SK-N-SH (cell line): ENCODE results near the gene RNF13. TPM values are rescaled to one million over a fixed set of nuclear protein-coding genes. Genes with fewer than 3 reads are reported as not detected.

Experiments used
- CTCF ChIA-PET: fragments of 300-600, 350-600 bp; formaldehyde crosslinking; extraction: SDS; loops from one replicate; lab custom pipeline; 2021; lab: Yijun Ruan, JAX
- POLR2A ChIA-PET: fragments of 350-600 bp; sonication (Branson Sonifier 250); formaldehyde crosslinking; extraction: SDS; loops from one replicate; lab custom pipeline; 2020; ENCODE audit warnings: antibody characterized with exemption, inconsistent platforms; lab: Yijun Ruan, JAX
- DNase-seq: peaks from one replicate; pipeline ENCODE4 v3.0.0; 2012
- H2AFZ ChIP-seq: fragments of 200-600 bp; sonication (generic); 2 replicates; pipeline ENCODE4 v1.8.1; 2016; ENCODE audit warnings: antibody characterized with exemption, mild to moderate bottlenecking, low read depth
- H3F3A ChIP-seq: fragments of 200-600 bp; sonication (generic); replicated peaks from 2 replicates; pipeline ENCODE3; 2016; ENCODE audit warnings: antibody characterized with exemption, mild to moderate bottlenecking; ENCODE audit not compliant: insufficient read depth
- H3K27ac ChIP-seq, 2 experiments: fragments of 200-500 bp in 1 of 2; fragments of 200-600 bp in 1 of 2; sonication (Bioruptor generic) in 1 of 2; sonication (generic), shearing (Covaris generic) in 1 of 2; 2 replicates each; pipeline versions ENCODE4 v1.5.1 to v1.6.1; 2014 to 2016; ENCODE audit warnings: low read depth in 2 of 2, inconsistent platforms in 1 of 2, low read length in 1 of 2, mild to moderate bottlenecking in 1 of 2, mixed read lengths in 1 of 2
- H3K27me3 ChIP-seq: fragments of 200-600 bp; sonication (generic), shearing (Covaris generic); 2 replicates; pipeline ENCODE4 v1.6.1; 2016; ENCODE audit warnings: mixed run types; ENCODE audit not compliant: insufficient read depth
- H3K36me3 ChIP-seq, 2 experiments: fragments of 200-500 bp in 1 of 2; fragments of 200-600 bp in 1 of 2; sonication (Bioruptor generic) in 1 of 2; sonication (generic) in 1 of 2; replicated peaks in 1 of 2; 2 replicates each; pipeline versions ENCODE3 to v1.5.1; 2014 to 2016; ENCODE audit warnings: low read length in 1 of 2, mild to moderate bottlenecking in 1 of 2; ENCODE audit not compliant: insufficient read depth in 2 of 2, control insufficient read depth in 1 of 2
- H3K4me1 ChIP-seq, 2 experiments: fragments of 200-500 bp in 1 of 2; fragments of 200-600 bp in 1 of 2; sonication (Bioruptor generic) in 1 of 2; sonication (generic), shearing (Covaris generic) in 1 of 2; 2 replicates each; pipeline versions ENCODE4 v1.5.1 to v1.6.1; 2014 to 2016; ENCODE audit warnings: low read depth in 1 of 2, low read length in 1 of 2, mixed run types in 1 of 2; ENCODE audit not compliant: insufficient read depth in 2 of 2, control insufficient read depth in 1 of 2
- H3K4me2 ChIP-seq: fragments of 200-600 bp; sonication (generic), shearing (Covaris generic); 2 replicates; pipeline ENCODE4 v1.6.1; 2017; ENCODE audit warnings: mixed run types
- H3K4me3 ChIP-seq, 2 experiments: fragments of 200-500 bp in 1 of 2; fragments of 200-600 bp in 1 of 2; sonication (Bioruptor generic) in 1 of 2; sonication (generic), shearing (Covaris generic) in 1 of 2; 2 replicates each; pipeline versions ENCODE4 v1.5.1 to v1.8.1; 2014 to 2016; ENCODE audit warnings: low read depth in 2 of 2, inconsistent platforms in 1 of 2, low read length in 1 of 2, mild to moderate bottlenecking in 1 of 2, mixed read lengths in 1 of 2, moderate library complexity in 1 of 2
- H3K79me2 ChIP-seq: fragments of 200-600 bp; sonication (generic); 2 replicates; pipeline ENCODE4 v1.8.1; 2017; ENCODE audit warnings: mild to moderate bottlenecking; ENCODE audit not compliant: insufficient read depth
- H3K9ac ChIP-seq: fragments of 200-600 bp; sonication (generic); 2 replicates; pipeline ENCODE4 v1.6.1; 2017; ENCODE audit warnings: mixed run types
- H3K9me2 ChIP-seq: fragments of 200-600 bp; sonication (generic); 2 replicates; pipeline ENCODE4 v1.6.1; 2017; ENCODE audit warnings: mixed run types
- H3K9me3 ChIP-seq: fragments of 200-600 bp; sonication (generic); 2 replicates; pipeline ENCODE4 v1.6.1; 2017; ENCODE audit warnings: mixed run types, mild to moderate bottlenecking, moderate library complexity
- H4K20me1 ChIP-seq: fragments of 200-600 bp; sonication (generic); 2 replicates; pipeline ENCODE4 v1.6.1; 2017; ENCODE audit warnings: mild to moderate bottlenecking, mixed run types; ENCODE audit not compliant: insufficient read depth
- CHD2 ChIP-seq: fragments of 150-350 bp; IDR thresholded peaks from 2 replicates; pipeline ENCODE4 v1.6.1; 2018; ENCODE audit warnings: low read length; ENCODE audit not compliant: partially characterized antibody
- CTCF ChIP-seq: fragments of 200-600 bp; sonication (generic); IDR thresholded peaks from 2 replicates; pipeline ENCODE4 v1.6.1; 2017; ENCODE audit warnings: antibody characterized with exemption, mild to moderate bottlenecking, moderate library complexity
- ELF1 ChIP-seq: IDR thresholded peaks from 2 replicates; pipeline ENCODE4 v1.4.0; 2012
- EP300 ChIP-seq, 2 experiments: IDR thresholded peaks; 2 replicates each; pipeline versions ENCODE4 v1.4.0 to v1.6.1; 2012; ENCODE audit warnings: borderline replicate concordance in 1 of 2, low read depth in 1 of 2, low read length in 1 of 2
- FOSL2 ChIP-seq: IDR thresholded peaks from 2 replicates; pipeline ENCODE4 v1.4.0; 2012; ENCODE audit warnings: low read depth, mild to moderate bottlenecking, moderate library complexity, borderline replicate concordance
- FOXM1 ChIP-seq: IDR thresholded peaks from 2 replicates; pipeline ENCODE4 v1.4.0; 2012; ENCODE audit warnings: low read depth, mild to moderate bottlenecking
- GATA2 ChIP-seq: sonication (generic); formaldehyde crosslinking; IDR thresholded peaks from 2 replicates; pipeline ENCODE4 v1.5.0; 2020; ENCODE audit warnings: mild to moderate bottlenecking, missing genetic modification reagents
- IRF3 ChIP-seq: fragments of 150-350 bp; IDR thresholded peaks from 2 replicates; pipeline ENCODE4 v1.6.1; 2016; ENCODE audit warnings: mild to moderate bottlenecking, low read depth, low read length
- JUND ChIP-seq: IDR thresholded peaks from 2 replicates; pipeline ENCODE4 v1.4.0; 2012
- NFIC ChIP-seq: IDR thresholded peaks from 2 replicates; pipeline ENCODE4 v1.4.0; 2012; ENCODE audit warnings: borderline replicate concordance
- NRF1 ChIP-seq: IDR thresholded peaks from 2 replicates; pipeline ENCODE4 v1.6.1; 2012; ENCODE audit warnings: low read depth, mild to moderate bottlenecking, low read length
- PBX3 ChIP-seq: IDR thresholded peaks from 2 replicates; pipeline ENCODE4; 2012
- POLR2AphosphoS5 ChIP-seq: IDR thresholded peaks from 2 replicates; pipeline ENCODE4 v1.6.1; 2012; ENCODE audit warnings: low read depth, low read length
- RAD21 ChIP-seq: IDR thresholded peaks from 2 replicates; pipeline ENCODE4 v1.6.1; 2012; ENCODE audit warnings: mild to moderate bottlenecking, low read length
- RFX5 ChIP-seq: IDR thresholded peaks from 2 replicates; pipeline ENCODE4 v1.6.1; 2012; ENCODE audit warnings: mild to moderate bottlenecking, improper control_type of control experiment, low read length
- RXRA ChIP-seq: IDR thresholded peaks from 2 replicates; pipeline ENCODE4 v1.4.0; 2012; ENCODE audit warnings: low read depth, mild to moderate bottlenecking, borderline replicate concordance
- SIN3A ChIP-seq: IDR thresholded peaks from 2 replicates; pipeline ENCODE4 v1.6.1; 2012; ENCODE audit warnings: low read depth, mild to moderate bottlenecking, low read length, moderate library complexity, borderline replicate concordance
- TAF1 ChIP-seq: IDR thresholded peaks from 2 replicates; pipeline ENCODE4 v1.6.1; 2012; ENCODE audit warnings: low read depth, mild to moderate bottlenecking, low read length, moderate library complexity, borderline replicate concordance
- TEAD4 ChIP-seq: IDR thresholded peaks from 2 replicates; pipeline ENCODE4 v1.4.0; 2012; ENCODE audit warnings: mild to moderate bottlenecking, borderline replicate concordance; ENCODE audit not compliant: insufficient read depth
- USF2 ChIP-seq: fragments of 150-350 bp; IDR thresholded peaks from 2 replicates; pipeline ENCODE4 v1.6.1; 2017; ENCODE audit warnings: antibody characterized with exemption, low read length, low read depth, borderline replicate concordance
- ZBTB33 ChIP-seq: IDR thresholded peaks from 2 replicates; pipeline ENCODE4 v1.4.0; 2012; ENCODE audit warnings: low read depth, borderline replicate concordance
- WGBS: methylation state at CpG from one replicate; pipeline ENCODE4 v1.1.6; 2017; ENCODE audit warnings: low lambda C conversion rate; 5-methylcytosine and 5-hydroxymethylcytosine counted together
- polyA plus RNA-seq, 3 experiments: library from polyadenylated mRNA; depleted of rRNA; stranded (reverse); fragments of >200 nt; gene quantifications; 2 replicates each; pipeline ENCODE4 v1.2.3, GENCODE V29; 2012

Gene RNF13
- polyA plus RNA-seq, 1 of the 3 experiments (the other 2 are of a cell fraction) = 14.9 TPM

- no peak for DNase-seq
- TF ChIP-seq POLR2AphosphoS5 (no peak), RFX5 (no peak), PBX3 (no peak), RXRA (no peak), NRF1 (no peak), JUND (no peak), ELF1 (no peak), SIN3A (no peak), FOSL2 (no peak), ZBTB33 (no peak), RAD21 (no peak)
- TF ChIP-seq, all 33 proteins: peak for 0
- Histone ChIP-seq H3K9me3 (no peaks in the 10 kb centered on the region), H4K20me1 (no peaks in the 10 kb centered on the region), H3K9me2 (no peaks in the 10 kb centered on the region), H3K79me2 (no peaks in the 10 kb centered on the region), H3K36me3 (no peaks in the 10 kb centered on the region), H3K4me1 (no peaks in the 10 kb centered on the region), H3K27ac (no peak overlapping the region), H3K4me2 (no peak overlapping the region), H3K27me3 (no peaks in the 10 kb centered on the region), H2AFZ (no peak overlapping the region), H3K9ac (no peak overlapping the region), H3F3A (no peaks in the 10 kb centered on the region), H3K4me3 (no peak overlapping the region)
- ChIA-PET CTCF (interaction anchor here (1.6 kb wide), 1 partner anchor 200 kb away, joined by 7 read pairs; no protein-coding TSS in a partner anchor), POLR2A (no interaction called here)
- 76% methylated on average over 4 of the region's 4 CpGs for WGBS
Observed at GRCh38 chr3:149983628-149984027, 170.6 kb downstream of the RNF13 start.

GRCh38 chr3:149989307-149989706 is 176.3 kb downstream of the RNF13 start:
- no peak for DNase-seq
- H3K9me2 ChIP-seq = no peaks in the 10 kb centered on the region
- WGBS = 86% methylated on average over 2 of the region's 2 CpGs
- H3F3A ChIP-seq = peaks cover 5% of the 10 kb centered on the region
- ChIA-PET POLR2A (no interaction called here), CTCF (interaction anchor here (0.6 to 1.2 kb wide), 3 partner anchors 27 to 195 kb away, joined by 3 read pairs; no protein-coding TSS in a partner anchor)
- no peaks in the 10 kb centered on the region for H3K79me2 ChIP-seq
- H2AFZ ChIP-seq = no peak overlapping the region
- H4K20me1 ChIP-seq = no peaks in the 10 kb centered on the region
- no peaks in the 10 kb centered on the region for H3K36me3 ChIP-seq
- no peaks in the 10 kb centered on the region for H3K4me1 ChIP-seq
- H3K4me3 ChIP-seq = no peak overlapping the region
- H3K27me3 ChIP-seq = no peaks in the 10 kb centered on the region
- H3K9ac ChIP-seq = no peak overlapping the region
- H3K27ac ChIP-seq = no peak overlapping the region
- H3K9me3 ChIP-seq = peaks cover 5% of the 10 kb centered on the region
- H3K4me2 ChIP-seq = no peak overlapping the region
- TF ChIP-seq NFIC = no peak
- TF ChIP-seq RFX5 = no peak
- no peak for TF ChIP-seq CTCF
- TF ChIP-seq USF2 = no peak
- no peak for TF ChIP-seq EP300 (IDR thresholded peaks at IDR 0.05; ENCODE audit: borderline replicate concordance in 1 of 2, low read depth in 1 of 2, low read length in 1 of 2)
- no peak for TF ChIP-seq TAF1
- TF ChIP-seq SIN3A = no peak
- no peak for TF ChIP-seq GATA2
- no peak for TF ChIP-seq FOXM1
- no peak for TF ChIP-seq TEAD4
- TF ChIP-seq CHD2 = no peak
- no peak for TF ChIP-seq IRF3
